Right ventricle myocardium superior (tissue), 1 donor: ENCODE measurements around the gene MRPL41. TPM values are rescaled to one million over a fixed set of nuclear protein-coding genes. Genes with fewer than 3 reads are reported as not detected.
"Not testable (repeated sequence)": the region's sequence is repeated elsewhere in the genome, so short reads cannot be mapped to it uniquely, and the experiment has no call there.

ENCODE experiments used
- ATAC-seq: fragments of 200-7000 bp; cut with Tn5 transposase; one replicate; pipeline ENCODE4 v1.9.1; 2020; ENCODE audit warnings: mild to moderate bottlenecking; ENCODE audit not compliant: poor library complexity
- DNase-seq: peaks from one replicate; pipeline ENCODE4 v3.0.0-alpha.2; 2020
- intact Hi-C: fragments of 100-400 bp; cut with DNase I; formaldehyde crosslinking; loops from one replicate; pipeline ENCODE4 v1.11.2; 2022
- long read RNA-seq: library from polyadenylated mRNA; unstranded; transcript quantifications from one replicate; pipeline ENCODE4 v2.0.0, GENCODE V29; 2021
- total RNA-seq: library from RNA; stranded (reverse); fragmentation: NEBNext Ultra II Directional; extraction: Animal tissue kit (Norgen Biotek cat#: 25700); gene quantifications from one replicate; pipeline ENCODE4 v1.2.1, GENCODE V29; 2021
- donor health status: DM: no; HTN: yes; CAD: no; lungs with severe emphysema.

The MRPL41 gene
- 272 TPM for total RNA-seq
- long read RNA-seq, transcript MRPL41-201 (2 exons, 1,262 nt), result major isoform, 320 of 330 reads
- long read RNA-seq, partial matches to known transcripts, result 8 of 330 reads
- long read RNA-seq, other reads (novel, unspliced or antisense), result 2 of 330 reads

DNA sequence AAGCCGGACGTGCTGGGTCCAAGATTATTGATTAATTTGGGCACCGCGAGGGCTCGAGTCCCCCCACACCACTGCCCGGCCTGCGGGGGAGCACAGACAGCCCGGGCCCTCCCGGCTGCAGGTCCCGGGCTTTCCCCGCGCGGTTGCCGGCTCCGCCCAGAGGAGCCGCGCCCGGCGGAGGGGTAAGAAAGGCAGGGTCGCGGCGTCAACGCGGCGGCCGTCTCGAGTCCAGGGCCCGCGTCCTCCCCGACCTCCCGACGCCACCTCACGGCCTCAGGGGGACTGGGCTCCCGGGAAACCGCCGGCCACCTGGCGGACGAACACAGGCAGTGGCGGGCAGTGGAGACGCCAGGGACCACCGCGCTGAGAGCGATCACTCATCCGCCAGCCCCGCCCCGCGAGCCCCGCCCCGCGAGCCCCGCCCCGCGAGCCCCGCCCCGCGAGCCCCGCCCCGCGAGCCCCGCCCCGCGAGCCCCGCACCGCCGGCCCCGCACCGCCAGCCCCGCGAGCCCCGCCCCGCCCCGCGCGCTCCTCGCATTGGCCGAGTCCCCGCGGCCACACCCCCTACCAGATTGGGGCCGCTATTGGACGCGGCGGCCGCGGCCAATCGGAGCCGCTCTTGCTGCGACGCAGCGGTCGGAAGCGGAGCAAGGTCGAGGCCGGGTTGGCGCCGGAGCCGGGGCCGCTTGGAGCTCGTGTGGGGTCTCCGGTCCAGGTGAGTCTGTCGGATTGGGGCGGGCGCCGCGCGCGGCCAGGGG lies at the start of gene MRPL41:
MRPL41 (plus strand) TSS at position 616 of the 758 bp plus-strand sequence. CDS start 203 bp downstream, outside the sequence.
- intact Hi-C loops, result no loop called here
- ATAC-seq (peak; percentile 77), DNase-seq (peak; percentile 94)

DNA sequence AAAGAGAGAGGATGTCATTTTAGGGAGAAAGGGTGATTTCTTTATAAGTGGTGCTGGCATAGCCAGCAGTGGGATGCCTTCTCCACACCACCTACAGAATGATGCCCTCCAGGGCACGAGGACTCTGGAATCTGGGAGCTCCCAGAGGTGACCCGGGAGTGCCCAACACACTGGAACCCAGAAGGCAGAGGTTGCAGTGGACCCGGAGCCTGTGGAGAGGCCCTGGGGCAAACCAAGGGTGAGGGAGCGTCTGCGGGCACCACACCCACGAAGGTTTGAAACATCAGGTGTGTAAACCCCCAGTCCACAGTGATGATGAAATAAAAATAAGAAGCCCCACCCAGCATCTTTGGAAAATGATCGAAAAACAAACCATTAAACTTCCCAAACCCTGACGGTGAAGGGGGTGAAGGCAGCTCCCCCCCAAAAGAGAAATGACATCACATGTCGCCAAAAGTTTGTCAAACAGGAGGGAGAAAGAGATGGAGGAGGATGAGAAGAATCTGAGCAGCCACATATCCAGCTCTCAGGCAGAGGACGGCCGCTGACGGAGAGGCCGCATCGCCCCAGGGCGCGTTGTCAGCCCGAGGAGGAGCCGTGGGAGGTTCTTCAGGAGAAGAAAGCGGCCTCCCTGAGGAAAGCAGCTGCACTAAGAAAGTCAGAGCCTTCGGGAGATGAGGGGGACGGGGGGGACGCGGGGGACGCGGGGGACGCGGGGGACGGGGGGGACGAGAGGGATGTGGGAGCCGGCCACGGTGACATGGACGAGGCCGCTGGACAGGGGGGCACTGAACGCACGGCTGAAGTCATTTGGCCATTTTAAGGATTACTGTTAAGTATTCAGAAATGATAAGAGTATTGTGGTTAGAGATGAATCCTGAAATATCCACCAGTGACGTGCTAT lies 49.4 kb upstream of the MRPL41 start:
- ATAC-seq (no peak), DNase-seq (no peak)
- intact Hi-C loops, result no loop called here

DNA sequence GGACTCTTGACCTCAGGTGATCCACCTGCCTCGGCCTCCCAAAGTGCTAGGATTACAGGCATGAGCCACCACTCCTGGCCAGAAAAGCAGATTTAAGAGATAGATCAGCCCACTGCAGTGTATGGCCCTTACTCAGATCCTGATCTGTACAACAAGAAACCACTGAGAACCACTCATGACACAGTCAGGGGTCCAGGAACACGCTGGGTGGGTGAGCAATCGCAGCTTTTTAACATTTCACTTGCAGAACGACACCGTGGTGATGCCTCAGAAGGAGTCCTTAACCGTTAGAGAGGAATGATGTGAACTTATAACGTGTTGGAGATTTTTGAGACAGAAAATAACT lies 47.3 kb upstream of the MRPL41 start:
- DNase-seq (no peak), ATAC-seq (no peak)
- intact Hi-C loops, result no loop called here

DNA sequence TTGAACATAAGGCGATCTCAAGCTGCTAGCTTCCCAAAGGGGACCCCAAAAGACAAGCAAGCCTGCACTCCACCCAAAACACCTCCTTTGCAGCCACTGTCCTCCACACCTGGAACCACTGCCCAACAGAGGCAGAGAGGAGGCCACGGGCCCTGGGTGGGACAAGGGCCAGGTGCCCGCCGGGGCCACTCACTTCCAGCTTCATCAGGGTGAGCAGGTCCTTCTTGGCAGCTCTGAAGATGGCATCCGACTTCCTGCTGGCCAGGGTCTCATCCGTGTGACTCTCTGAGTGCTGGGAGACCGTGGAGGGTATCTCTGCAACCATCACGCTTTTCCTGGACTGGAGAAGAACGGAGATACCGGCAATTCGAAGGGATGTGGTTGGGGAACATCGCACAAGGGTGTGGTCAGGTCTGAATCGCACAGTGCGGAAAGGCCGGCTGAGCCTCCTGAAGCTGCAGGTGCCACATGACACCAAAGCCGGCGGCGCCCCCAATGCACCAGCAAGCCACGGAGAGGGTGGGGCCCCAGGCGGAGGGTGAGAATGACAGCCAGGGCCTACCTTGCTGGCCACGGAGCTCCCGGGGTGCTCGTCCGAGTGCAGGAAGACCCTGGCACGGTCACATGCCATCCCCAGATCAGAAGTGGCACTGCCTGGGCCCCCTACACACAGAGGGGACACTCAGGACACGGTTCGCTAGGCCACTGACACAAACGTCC lies 46.1 kb upstream of the MRPL41 start:
- intact Hi-C loops, result no loop called here
- ATAC-seq (no peak), DNase-seq (no peak)

DNA sequence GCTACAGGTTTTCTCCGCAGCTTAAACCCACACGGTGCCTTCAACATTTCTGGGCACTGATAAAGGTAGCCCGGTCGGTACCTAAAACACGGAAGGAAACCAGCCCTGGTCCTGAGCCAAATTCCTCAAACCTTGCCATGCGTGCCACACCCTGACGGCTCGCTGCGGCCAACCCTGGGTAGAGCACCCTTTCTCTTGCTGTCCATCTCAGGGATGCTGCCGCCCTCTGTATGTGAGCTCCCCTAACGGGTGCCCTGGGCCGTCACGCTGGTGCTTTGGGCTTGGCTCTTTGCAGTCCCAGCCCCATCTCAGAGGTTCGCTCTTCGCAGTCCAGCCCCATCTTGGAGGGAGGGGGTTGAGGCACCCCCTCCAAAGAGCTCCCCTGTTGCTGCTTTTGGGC lies 45.4 kb upstream of the MRPL41 start:
- intact Hi-C loops, result no loop called here
- no peak for ATAC-seq
- no peak for DNase-seq

DNA sequence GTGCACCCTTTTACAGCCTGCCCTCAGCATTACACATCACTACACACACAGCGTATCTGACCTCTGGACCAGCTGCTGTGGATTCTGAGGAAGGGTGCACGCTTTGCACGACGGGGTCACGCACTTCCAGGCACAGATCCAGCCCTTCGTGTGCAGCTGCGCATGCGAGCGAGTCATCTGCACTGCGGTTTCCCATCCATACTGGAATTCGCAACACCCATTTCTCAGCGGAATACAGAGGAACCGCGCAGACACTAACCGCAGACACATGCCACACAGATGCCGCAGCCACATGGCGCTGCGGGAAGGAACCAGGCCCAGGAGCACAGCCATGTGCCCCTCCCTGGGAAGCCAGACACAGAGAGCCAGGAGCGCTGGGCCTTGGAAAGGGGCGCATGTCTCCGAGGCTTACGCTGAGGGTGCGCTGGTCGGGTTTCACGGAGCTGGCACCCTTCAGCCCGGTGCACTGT lies 44.9 kb upstream of the MRPL41 start:
- intact Hi-C loops, result no loop called here
- ATAC-seq (no peak), DNase-seq (no peak)

DNA sequence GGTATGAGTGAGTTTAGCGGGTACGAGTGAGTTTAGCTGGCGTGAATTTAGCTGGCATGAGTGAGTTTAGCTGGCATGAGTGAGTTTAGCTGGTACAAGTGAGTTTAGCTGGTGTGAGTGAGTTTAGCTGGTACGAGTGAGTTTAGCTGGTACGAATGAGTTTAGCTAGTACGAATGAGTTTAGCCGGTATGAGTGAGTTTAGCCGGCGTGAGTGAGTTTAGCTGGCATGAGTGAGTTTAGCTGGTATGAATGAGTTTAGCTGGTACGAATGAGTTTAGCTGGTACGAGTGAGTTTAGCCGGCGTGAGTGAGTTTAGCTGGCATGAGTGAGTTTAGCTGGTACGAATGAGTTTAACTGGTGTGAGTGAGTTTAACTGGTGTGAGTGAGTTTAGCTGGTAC lies 42.5 kb upstream of the MRPL41 start:
- no peak for ATAC-seq
- intact Hi-C loops, result no loop called here
- no peak for DNase-seq

DNA sequence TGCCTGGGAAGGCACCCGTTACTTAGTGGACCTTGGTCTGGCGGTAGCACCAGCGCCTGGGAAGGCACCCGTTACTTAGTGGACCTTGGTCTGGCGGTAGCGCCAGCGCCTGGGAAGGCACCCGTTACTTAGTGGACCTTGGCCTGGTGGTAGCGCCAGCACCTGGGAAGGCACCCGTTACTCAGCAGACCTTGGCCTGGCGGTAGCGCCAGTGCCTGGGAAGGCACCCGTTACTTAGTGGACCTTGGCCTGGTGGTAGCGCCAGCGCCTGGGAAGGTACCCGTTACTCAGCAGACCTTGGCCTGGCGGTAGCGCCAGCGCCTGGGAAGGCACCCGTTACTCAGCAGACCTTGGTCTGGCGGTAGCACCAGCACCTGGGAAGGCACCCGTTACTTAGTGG lies 40.6 kb upstream of the MRPL41 start:
- DNase-seq, ATAC-seq, intact Hi-C loops: not testable (repeated sequence)

DNA sequence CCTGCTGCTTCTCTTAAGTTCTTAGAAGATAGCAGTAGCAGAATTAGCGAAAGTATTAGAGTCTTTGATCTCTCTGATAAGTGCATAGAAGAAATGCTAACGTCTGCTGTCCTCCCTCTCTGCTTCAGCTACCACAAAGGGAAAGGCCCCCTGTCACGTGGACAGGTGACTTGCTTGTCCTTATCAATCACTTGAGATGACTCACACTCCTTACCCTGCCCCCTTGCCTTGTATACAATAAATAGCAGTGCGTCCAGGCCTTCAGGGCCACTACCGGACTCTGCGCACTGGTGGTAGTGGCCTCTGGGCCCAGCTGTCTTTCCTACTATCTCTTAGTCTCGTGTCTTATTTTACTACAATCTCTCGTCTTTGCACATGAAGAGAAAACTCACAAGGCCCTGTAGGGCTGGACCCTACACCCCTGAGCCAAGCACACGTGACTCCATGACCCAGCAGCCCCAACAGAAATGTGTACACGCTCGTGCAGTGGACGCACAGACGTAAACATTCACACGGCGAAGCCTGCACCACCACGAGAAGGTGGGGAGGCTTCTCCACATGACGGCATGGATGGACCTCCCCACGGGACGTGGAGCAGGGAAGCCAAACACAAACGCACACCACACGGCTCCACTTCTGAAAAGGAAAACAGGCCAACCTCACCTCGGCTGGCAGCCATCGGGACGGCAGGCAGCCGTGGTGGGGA lies 39.8 kb upstream of the MRPL41 start:
- intact Hi-C loops, result no loop called here
- DNase-seq (no peak), ATAC-seq (no peak)

DNA sequence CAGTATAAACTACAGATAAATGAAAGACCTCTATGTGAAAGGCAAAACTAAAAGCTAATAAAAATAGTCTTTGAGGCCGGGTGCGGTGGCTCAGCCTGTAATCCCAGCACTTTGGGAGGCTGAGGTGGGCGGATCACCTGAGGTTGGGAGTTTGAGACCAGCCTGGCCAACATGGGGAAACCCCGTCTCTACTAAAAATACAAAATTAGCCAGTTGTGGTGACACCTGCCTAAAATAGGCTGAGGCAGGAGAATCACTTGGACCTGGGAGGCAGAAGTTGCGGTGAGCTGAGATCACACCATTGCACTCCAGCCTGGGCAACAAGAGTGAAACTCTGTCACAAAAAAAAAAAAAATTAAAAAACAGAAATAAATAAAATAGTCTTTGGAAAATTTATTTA lies 38.5 kb upstream of the MRPL41 start:
- intact Hi-C loops, ATAC-seq, DNase-seq: not testable (repeated sequence)

DNA sequence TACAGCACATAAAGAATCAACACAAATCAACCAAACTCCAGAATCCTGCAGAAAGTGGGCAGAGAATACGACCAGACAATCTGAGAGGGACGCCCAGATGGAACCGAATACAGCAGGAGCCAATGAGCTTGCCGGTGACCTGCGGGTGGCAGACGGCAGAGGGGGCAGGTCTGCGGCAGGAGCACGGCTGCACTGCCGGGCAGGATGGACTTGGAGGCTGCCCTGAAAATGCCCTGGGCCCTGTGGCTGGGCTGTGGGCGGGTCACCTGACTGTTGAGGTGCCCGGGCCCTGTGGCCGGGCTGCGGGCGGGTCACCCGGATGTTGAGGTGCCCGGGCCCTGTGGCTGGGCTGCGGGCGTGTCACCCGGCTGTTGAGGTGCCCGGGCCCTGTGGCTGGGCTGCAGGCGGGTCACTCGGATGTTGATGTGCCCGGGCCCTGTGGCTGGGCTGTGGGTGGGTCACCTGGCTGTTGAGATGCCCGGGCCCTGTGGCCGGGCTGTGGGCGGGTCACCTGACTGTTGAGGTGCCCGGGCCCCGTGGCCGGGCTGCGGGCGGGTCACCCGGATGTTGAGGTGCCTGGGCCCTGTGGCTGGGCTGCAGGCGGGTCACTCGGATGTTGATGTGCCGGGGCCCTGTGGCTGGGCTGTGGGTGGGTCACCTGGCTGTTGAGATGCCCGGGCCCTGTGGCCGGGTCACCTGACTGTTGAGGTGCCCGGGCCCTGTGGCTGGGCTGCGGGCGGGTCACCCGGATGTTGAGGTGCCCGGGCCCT lies 37.7 kb upstream of the MRPL41 start:
- intact Hi-C loops, DNase-seq: not testable (repeated sequence)

DNA sequence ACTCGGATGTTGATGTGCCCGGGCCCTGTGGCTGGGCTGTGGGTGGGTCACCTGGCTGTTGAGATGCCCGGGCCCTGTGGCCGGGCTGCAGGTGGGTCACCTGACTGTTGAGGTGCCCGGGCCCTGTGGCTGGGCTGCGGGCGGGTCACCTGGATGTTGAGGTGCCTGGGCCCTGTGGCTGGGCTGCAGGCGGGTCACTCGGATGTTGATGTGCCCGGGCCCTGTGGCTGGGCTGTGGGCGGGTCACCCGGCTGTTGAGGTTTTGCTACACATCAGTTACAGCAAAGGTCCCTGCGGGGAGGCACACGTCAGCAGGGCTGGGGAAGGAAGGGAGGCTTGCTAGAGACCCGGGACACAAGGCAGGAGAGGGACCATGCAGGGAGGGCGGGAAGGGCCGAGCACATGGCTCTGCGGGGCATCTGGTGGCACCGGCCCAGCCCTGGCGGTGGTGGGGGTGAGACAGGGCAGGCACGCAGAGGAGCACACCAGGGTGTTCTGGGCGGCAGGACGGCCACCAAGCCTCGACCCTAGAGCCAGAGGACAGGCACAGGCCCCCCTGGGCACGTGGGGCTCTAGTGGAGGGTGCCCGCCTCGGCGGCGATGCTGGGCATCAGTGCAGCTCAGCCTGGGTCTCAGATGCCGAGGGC lies 36.9 kb upstream of the MRPL41 start:
- DNase-seq, result no peak
- intact Hi-C loops, result no loop called here
- ATAC-seq, result no peak

More for the DNA sequence above, 37.7 kb upstream of the MRPL41 start:
- ATAC-seq, result not testable (repeated sequence)

DNA sequence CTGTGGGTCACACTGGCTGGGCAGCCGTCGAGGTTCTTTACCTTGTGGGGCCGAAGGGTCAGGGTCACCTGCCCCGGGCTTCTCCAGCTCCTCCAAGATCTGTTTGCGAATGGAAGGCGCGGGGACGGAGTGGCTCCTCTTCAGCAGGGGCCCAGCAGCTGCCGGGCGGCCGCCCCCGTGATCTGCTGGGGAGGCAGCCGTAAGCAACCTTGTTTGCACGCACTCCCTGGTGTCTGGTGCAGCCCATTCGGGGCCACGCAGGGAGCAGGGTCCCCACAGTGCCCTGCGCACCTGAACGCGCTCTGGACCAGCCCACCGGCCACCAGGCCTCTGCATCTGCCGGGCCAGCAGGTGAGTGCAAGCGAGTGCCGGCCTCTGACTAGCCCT lies 36.3 kb upstream of the MRPL41 start:
- no peak for DNase-seq

DNA sequence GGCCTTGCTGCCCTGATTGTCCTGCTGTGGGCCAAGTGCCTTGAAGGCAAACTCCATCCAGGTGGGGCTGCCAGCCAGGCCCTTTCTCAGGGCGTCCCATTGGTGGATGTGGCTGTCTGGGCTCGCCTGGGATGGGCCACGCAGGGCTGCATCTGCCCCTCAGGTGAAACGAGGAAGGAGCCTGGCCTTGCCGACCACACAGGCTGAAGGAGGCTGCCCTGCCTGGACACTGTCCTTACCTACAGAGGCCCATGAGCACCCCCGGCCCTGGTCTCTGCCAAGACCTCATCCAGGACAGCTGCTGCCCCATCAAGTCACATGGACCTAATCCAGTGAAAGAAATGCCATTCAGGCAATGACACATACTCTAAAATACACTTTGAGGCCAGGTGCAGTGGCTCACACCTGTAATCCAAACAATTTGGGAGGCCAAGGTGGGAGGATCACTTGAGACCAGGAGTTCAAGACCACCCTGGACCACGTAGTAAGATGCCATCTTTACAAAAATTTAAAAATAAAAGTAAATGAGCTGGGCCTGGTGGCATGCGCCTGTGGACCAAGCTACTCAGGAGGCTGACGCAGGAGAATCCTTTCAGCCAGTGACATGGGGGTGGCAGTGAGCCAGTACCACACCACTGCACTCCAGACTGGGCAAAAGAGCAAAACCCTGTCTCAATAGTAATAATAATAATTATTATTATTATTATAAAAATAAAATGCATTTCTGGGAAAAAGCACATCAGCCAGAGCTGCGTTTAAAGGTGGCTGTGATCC lies 35.3 kb upstream of the MRPL41 start:
- no peak for DNase-seq
- intact Hi-C loops, result no loop called here
- ATAC-seq, result no peak

More for the DNA sequence above, 36.3 kb upstream of the MRPL41 start:
- ATAC-seq, result no peak
- intact Hi-C loops, result no loop called here

DNA sequence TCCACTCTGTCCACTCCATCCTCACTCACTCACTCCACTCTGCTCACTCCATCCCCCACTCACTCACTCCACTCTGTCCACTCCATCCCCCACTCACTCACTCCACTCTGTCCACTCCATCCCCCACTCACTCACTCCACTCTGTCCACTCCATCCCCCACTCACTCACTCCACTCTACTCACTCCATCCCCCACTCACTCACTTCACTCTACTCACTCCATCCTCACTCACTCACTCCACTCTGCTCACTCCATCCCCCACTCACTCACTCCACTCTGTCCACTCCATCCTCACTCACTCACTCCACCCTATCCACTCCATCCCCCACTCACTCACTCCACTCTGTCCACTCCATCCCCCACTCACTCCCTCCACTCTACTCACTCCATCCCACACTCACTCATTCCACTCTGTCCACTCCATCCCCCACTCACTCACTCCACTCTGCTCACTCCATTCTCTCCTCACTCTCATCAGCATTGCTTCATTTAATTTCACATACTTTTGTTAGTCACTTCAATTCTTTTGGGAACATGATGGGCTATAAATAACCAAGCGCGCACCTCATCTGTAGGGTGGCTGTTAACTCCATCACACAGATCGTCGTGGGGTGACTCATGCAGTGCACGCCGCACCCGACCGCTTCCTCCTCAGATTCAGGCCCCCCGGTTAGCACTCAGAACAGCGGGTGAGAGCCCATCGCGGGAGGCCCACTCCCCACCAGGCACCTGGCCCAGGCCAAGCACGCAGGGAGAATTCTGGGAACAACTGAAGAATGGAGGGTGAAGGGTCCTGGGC lies 32.8 kb upstream of the MRPL41 start:
- DNase-seq, intact Hi-C loops: not testable (repeated sequence)

DNA sequence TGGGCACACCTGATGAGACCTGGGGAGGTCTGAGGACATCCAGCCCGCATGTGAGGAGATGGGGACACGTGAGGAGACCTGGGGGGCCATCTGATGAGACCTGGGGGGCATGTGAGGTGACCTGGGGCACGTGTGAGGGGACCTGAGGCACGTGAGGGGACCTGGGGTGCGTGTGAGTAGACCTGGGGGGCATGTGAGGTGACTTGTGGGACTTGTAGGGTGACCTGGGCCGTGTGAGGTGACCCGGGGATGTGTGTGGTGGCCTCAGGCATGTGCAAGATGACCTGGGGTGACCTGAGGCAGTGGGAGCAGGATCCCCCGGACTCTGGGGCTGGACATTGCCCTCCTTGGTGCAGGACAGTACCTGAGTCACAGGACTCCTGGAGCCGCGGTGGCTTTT lies 32.1 kb upstream of the MRPL41 start:
- ATAC-seq, result no peak
- intact Hi-C loops, result no loop called here
- DNase-seq, result no peak

More for the DNA sequence above, 32.8 kb upstream of the MRPL41 start:
- not testable (repeated sequence) for ATAC-seq
